Caki2 (cell line): Measurements from ENCODE around the gene KIF23. TPM values are rescaled to one million over a fixed set of nuclear protein-coding genes. Genes with fewer than 3 reads are reported as not detected.

Experiments
- total RNA-seq: library from RNA; depleted of rRNA; stranded (reverse); fragments of >200 nt; shearing (Covaris generic); gene quantifications from 2 replicates; pipeline ENCODE4 v1.2.3, GENCODE V29; 2014; ENCODE audit warnings: low replicate concordance; rRNA removed

The KIF23 gene
- total RNA-seq, 1 experiment from 2014 or later: 25.1 TPM

Other genes with a start within 250 kb of the KIF23 start
- 48.3 and 50.0 TPM in 2 replicates for gene PAQR5, start 115.4 kb upstream of the KIF23 start, total RNA-seq
- gene RPLP1, start 38.5 kb downstream of the KIF23 start, total RNA-seq: 41.6 and 70.1 TPM in 2 replicates